HCT116 (cell line): ENCODE data around the gene CLPTM1L. TPM values are rescaled to one million over a fixed set of nuclear protein-coding genes. Genes with fewer than 3 reads are reported as not detected.

Source experiments
- ATAC-seq: fragments of 200-7000 bp; cut with Tn5 transposase; 2 replicates; pipeline ENCODE4 v1.9.1; 2020; ENCODE audit warnings: mild to moderate bottlenecking, moderate library complexity
- BruUV-seq: library from RNA; stranded (reverse); fragments of 400-500 nt; replicated peaks from 2 replicates; lab custom pipeline; 2021; lab: Mats Ljungman, UMichigan
- CTCF ChIA-PET: fragments of 300-600 bp; sonication (Branson Sonifier 250); formaldehyde crosslinking; loops from one replicate; lab custom pipeline; 2021; ENCODE audit warnings: antibody characterized with exemption; lab: Charles Lee
- POLR2A ChIA-PET: fragments of 300-600, 350-600 bp; sonication (Branson Sonifier 250); formaldehyde crosslinking; loops from one replicate; lab custom pipeline; 2021; ENCODE audit warnings: antibody characterized with exemption; lab: Charles Lee
- RAD21 ChIA-PET, 2 experiments: fragments of 300-600 bp; sonication (Branson Sonifier 250); formaldehyde crosslinking; loops; one replicate each; lab custom pipeline; 2023; ENCODE audit warnings: low total read pairs in 2 of 2; ENCODE audit not compliant: uncharacterized antibody in 2 of 2, unreplicated experiment in 2 of 2, low non-redundant PET in 1 of 2; lab: Charles Lee
- DNase-seq: peaks from one replicate; pipeline ENCODE4 v3.0.0-alpha.2; 2010; ENCODE audit warnings: low read depth, low spot score
- H2AFZ ChIP-seq: fragments of 200-600 bp; shearing (Covaris generic), sonication (generic); 2 replicates; pipeline ENCODE4 v1.6.1; 2017; ENCODE audit warnings: low read depth, mixed run types, mixed read lengths, antibody characterized with exemption, low read length; ENCODE audit not compliant: poor library complexity, severe bottlenecking
- H3K27ac ChIP-seq: 2 replicates; pipeline ENCODE4 v1.5.1; 2012; ENCODE audit warnings: low read depth, low read length
- H3K27me3 ChIP-seq: fragments of 200-600 bp; sonication (generic); 2 replicates; pipeline ENCODE4 v1.6.1; 2016; ENCODE audit warnings: mixed run types, low read length, mixed read lengths; ENCODE audit not compliant: insufficient read depth
- H3K36me3 ChIP-seq, 2 experiments: fragments of 200-500 bp in 1 of 2; fragments of 200-600 bp in 1 of 2; sonication (Bioruptor generic) in 1 of 2; sonication (generic) in 1 of 2; 2 replicates each; pipeline versions ENCODE4 v1.5.1 to v1.6.1; 2014 to 2016; ENCODE audit warnings: low read length in 2 of 2, inconsistent platforms in 1 of 2, mixed read lengths in 1 of 2, mixed run types in 1 of 2; ENCODE audit not compliant: insufficient read depth in 2 of 2, control insufficient read depth in 1 of 2
- H3K4me1 ChIP-seq, 2 experiments: fragments of 200-600 bp in 1 of 2; sonication (generic) in 1 of 2; 2 replicates each; pipeline versions ENCODE4 v1.5.1 to v1.6.1; 2012 to 2017; ENCODE audit warnings: low read length in 2 of 2, inconsistent platforms in 1 of 2, mild to moderate bottlenecking in 1 of 2, mixed read lengths in 1 of 2, mixed run types in 1 of 2, moderate library complexity in 1 of 2; ENCODE audit not compliant: insufficient read depth in 2 of 2, control insufficient read depth in 1 of 2
- H3K4me2 ChIP-seq: fragments of 200-600 bp; sonication (generic); 2 replicates; pipeline ENCODE4 v1.6.1; 2017; ENCODE audit warnings: mixed run types, low read length, mixed read lengths
- H3K4me3 ChIP-seq, 2 experiments: fragments of 200-600 bp in 1 of 2; sonication (generic) in 1 of 2; replicated peaks in 1 of 2; 2 replicates each; pipeline ENCODE4 v1.5.1; 2011 to 2016; ENCODE audit warnings: low read length in 2 of 2, control low read depth in 1 of 2, low read depth in 1 of 2, mild to moderate bottlenecking in 1 of 2, mixed read lengths in 1 of 2, mixed run types in 1 of 2
- H3K79me2 ChIP-seq: fragments of 200-600 bp; sonication (generic); 2 replicates; pipeline ENCODE4 v1.6.1; 2017; ENCODE audit warnings: mild to moderate bottlenecking, mixed run types, low read length, moderate library complexity, mixed read lengths; ENCODE audit not compliant: insufficient read depth
- H3K9ac ChIP-seq: fragments of 200-600 bp; sonication (generic); 2 replicates; pipeline ENCODE4 v1.6.1; 2016; ENCODE audit warnings: low read length, mixed read lengths
- H3K9me2 ChIP-seq: fragments of 200-600 bp; sonication (generic), shearing (Covaris generic); 2 replicates; pipeline ENCODE4 v1.6.1; 2017; ENCODE audit warnings: mixed run types, mild to moderate bottlenecking, moderate library complexity; ENCODE audit not compliant: insufficient read depth
- H3K9me3 ChIP-seq, 2 experiments: fragments of 200-500 bp in 1 of 2; fragments of 200-600 bp in 1 of 2; sonication (Bioruptor generic) in 1 of 2; sonication (generic) in 1 of 2; 2 replicates each; pipeline ENCODE4 v1.6.1; 2014 to 2017; ENCODE audit warnings: low read length in 2 of 2, mixed read lengths in 2 of 2, inconsistent platforms in 1 of 2, low read depth in 1 of 2, mild to moderate bottlenecking in 1 of 2, mixed run types in 1 of 2, moderate library complexity in 1 of 2; ENCODE audit not compliant: control insufficient read depth in 1 of 2, insufficient read depth in 1 of 2
- H4K20me1 ChIP-seq: fragments of 200-600 bp; sonication (generic), shearing (Covaris generic); 2 replicates; pipeline ENCODE4 v1.6.1; 2017; ENCODE audit warnings: mixed run types, mild to moderate bottlenecking, moderate library complexity; ENCODE audit not compliant: insufficient read depth
- CEBPB ChIP-seq: IDR thresholded peaks from 2 replicates; pipeline ENCODE4 v1.6.1; 2012; ENCODE audit warnings: low read depth
- EGR1 ChIP-seq: IDR thresholded peaks from 2 replicates; pipeline ENCODE4 v1.6.1; 2012; ENCODE audit warnings: low read depth
- ELF1 ChIP-seq: IDR thresholded peaks from 2 replicates; pipeline ENCODE4 v1.6.1; 2012; ENCODE audit warnings: low read depth, borderline replicate concordance
- FOSL1 ChIP-seq: IDR thresholded peaks from 2 replicates; pipeline ENCODE4 v1.6.1; 2012; ENCODE audit warnings: low read depth
- POLR2A ChIP-seq: IDR thresholded peaks from 2 replicates; pipeline ENCODE4 v1.7.0; 2011; ENCODE audit warnings: borderline replicate concordance; ENCODE audit not compliant: insufficient read depth, insufficient read length; ENCODE audit errors: extremely low read depth
- POLR2AphosphoS5 ChIP-seq: IDR thresholded peaks from 2 replicates; pipeline ENCODE4 v1.6.1; 2011; ENCODE audit warnings: mild to moderate bottlenecking, low read depth, low read length, moderate library complexity
- REST ChIP-seq: IDR thresholded peaks from 2 replicates; pipeline ENCODE4 v1.6.1; 2012; ENCODE audit warnings: low read depth
- SIN3A ChIP-seq: IDR thresholded peaks from 2 replicates; pipeline ENCODE4 v1.6.1; 2012; ENCODE audit warnings: low read depth
- SP1 ChIP-seq: IDR thresholded peaks from 2 replicates; pipeline ENCODE4 v1.6.1; 2012; ENCODE audit warnings: low read depth
- SRF ChIP-seq: IDR thresholded peaks from 2 replicates; pipeline ENCODE4 v1.6.1; 2012; ENCODE audit warnings: low read depth
- YY1 ChIP-seq: IDR thresholded peaks from 2 replicates; pipeline ENCODE4 v1.6.1; 2011; ENCODE audit warnings: low read length, low read depth, moderate library complexity, mild to moderate bottlenecking; ENCODE audit not compliant: insufficient replicate concordance; ENCODE audit errors: extremely low read depth
- ZBTB33 ChIP-seq: IDR thresholded peaks from 2 replicates; pipeline ENCODE4 v1.6.1; 2011; ENCODE audit warnings: mild to moderate bottlenecking, low read length, moderate library complexity; ENCODE audit not compliant: insufficient replicate concordance; ENCODE audit errors: extremely low read depth
- ZNF274 ChIP-seq: fragments of 200-500 bp; sonication (Bioruptor generic); IDR thresholded peaks from 2 replicates; pipeline ENCODE4 v1.6.1; 2014; ENCODE audit warnings: mild to moderate bottlenecking, low read depth, low read length, inconsistent platforms
- intact Hi-C: fragments of 100-400 bp; cut with micrococcal nuclease; formaldehyde crosslinking; loops from 2 replicates; pipeline ENCODE4 v1.10.0; 2022
- total RNA-seq: library from RNA; stranded (reverse); gene quantifications from one replicate; pipeline ENCODE4 v1.2.1, GENCODE V29; 2021; ENCODE audit not compliant: unreplicated experiment

CLPTM1L gene
- total RNA-seq, 1 experiment from 2014 or later = 98.4 TPM

GRCh38 chr5:1384521-1384920, 39.6 kb upstream of the CLPTM1L start:
- Histone ChIP-seq H3K27ac (no peak overlapping the region), H3K4me2 (no peak overlapping the region), H3K4me1 (peaks cover 9 to 16% of the 10 kb centered on the region in 2 experiments; a peak in 3 of 4 replicates), H3K4me3 (no peak overlapping the region), H3K9ac (no peak overlapping the region), H4K20me1 (no peaks in the 10 kb centered on the region), H3K79me2 (no peaks in the 10 kb centered on the region), H3K9me3 (no peaks in the 10 kb centered on the region; a peak in 1 of 4 replicates), H2AFZ (no peak overlapping the region), H3K9me2 (no peaks in the 10 kb centered on the region), H3K27me3 (peaks cover 21% of the 10 kb centered on the region; the same call in 1 of the 2 replicates), H3K36me3 (no peaks in the 10 kb centered on the region)
- RAD21 ChIA-PET = no interaction called here
- no peak for DNase-seq
- TF ChIP-seq SRF (no peak), REST (no peak), CEBPB (no peak), EGR1 (no peak), POLR2A (no peak), ZBTB33 (no peak), ZNF274 (no peak), POLR2AphosphoS5 (no peak), SP1 (no peak), ELF1 (no peak), FOSL1 (no peak), YY1 (no peak), SIN3A (no peak)
- CTCF ChIA-PET = no interaction called here
- BruUV-seq = no TSS peak
- no peak for ATAC-seq
- POLR2A ChIA-PET = no interaction called here
- intact Hi-C loops = no loop called here
